ENCODE data around the gene FAM162A.
A peak's percentile ranks its signal among the peaks of the same experiment; 100 is the strongest.

The FAM162A gene

GRCh38 chr3:122406198-122406597, 22.2 kb downstream of the FAM162A start:
- H3K9me3 Mint-ChIP-seq, result no peaks in the 10 kb centered on the region
- DNase-seq, result no peak
- peaks cover 36% of the 10 kb centered on the region for H3K36me3 Mint-ChIP-seq (ENCODE audit: low read depth)
- H3K27me3 Mint-ChIP-seq (ENCODE audit: low read depth, poor library complexity), result no peaks in the 10 kb centered on the region
- TF ChIP-seq, protein P1, sequence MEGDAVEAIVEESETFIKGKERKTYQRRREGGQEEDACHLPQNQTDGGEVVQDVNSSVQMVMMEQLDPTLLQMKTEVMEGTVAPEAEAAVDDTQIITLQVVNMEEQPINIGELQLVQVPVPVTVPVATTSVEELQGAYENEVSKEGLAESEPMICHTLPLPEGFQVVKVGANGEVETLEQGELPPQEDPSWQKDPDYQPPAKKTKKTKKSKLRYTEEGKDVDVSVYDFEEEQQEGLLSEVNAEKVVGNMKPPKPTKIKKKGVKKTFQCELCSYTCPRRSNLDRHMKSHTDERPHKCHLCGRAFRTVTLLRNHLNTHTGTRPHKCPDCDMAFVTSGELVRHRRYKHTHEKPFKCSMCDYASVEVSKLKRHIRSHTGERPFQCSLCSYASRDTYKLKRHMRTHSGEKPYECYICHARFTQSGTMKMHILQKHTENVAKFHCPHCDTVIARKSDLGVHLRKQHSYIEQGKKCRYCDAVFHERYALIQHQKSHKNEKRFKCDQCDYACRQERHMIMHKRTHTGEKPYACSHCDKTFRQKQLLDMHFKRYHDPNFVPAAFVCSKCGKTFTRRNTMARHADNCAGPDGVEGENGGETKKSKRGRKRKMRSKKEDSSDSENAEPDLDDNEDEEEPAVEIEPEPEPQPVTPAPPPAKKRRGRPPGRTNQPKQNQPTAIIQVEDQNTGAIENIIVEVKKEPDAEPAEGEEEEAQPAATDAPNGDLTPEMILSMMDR (IDR thresholded peaks at IDR 0.05), result no peak
- no peaks in the 10 kb centered on the region for H3K4me1 Mint-ChIP-seq
- H3K4me3 Mint-ChIP-seq, result no peak overlapping the region
- no peak overlapping the region for H3K27ac Mint-ChIP-seq

GRCh38 chr3:122407946-122408345, 24.0 kb downstream of the FAM162A start:
- Mint-ChIP-seq H3K9me3 (no peaks in the 10 kb centered on the region), H3K4me1 (peaks cover 3% of the 10 kb centered on the region), H3K27me3 (ENCODE audit: low read depth, poor library complexity) (no peaks in the 10 kb centered on the region), H3K4me3 (no peak overlapping the region), H3K27ac (no peak overlapping the region), H3K36me3 (ENCODE audit: low read depth) (peaks cover 39% of the 10 kb centered on the region)
- TF ChIP-seq, protein P1 (IDR thresholded peaks at IDR 0.05), result no peak
- DNase-seq, result no peak

GRCh38 chr3:122409446-122409845, 25.5 kb downstream of the FAM162A start:
- peaks cover 34% of the 10 kb centered on the region for H3K36me3 Mint-ChIP-seq (ENCODE audit: low read depth)
- no peaks in the 10 kb centered on the region for H3K27me3 Mint-ChIP-seq (ENCODE audit: low read depth, poor library complexity)
- peaks cover 13% of the 10 kb centered on the region for H3K4me1 Mint-ChIP-seq
- H3K9me3 Mint-ChIP-seq, result no peaks in the 10 kb centered on the region
- TF ChIP-seq, protein P1 (IDR thresholded peaks at IDR 0.05), result no peak
- no peak overlapping the region for H3K4me3 Mint-ChIP-seq
- H3K27ac Mint-ChIP-seq, result peak overlapping the region; percentile 93
- no peak for DNase-seq

- TF ChIP-seq, protein P1 (IDR thresholded peaks at IDR 0.05), result no peak
- no peak for DNase-seq
- Mint-ChIP-seq H3K4me1 (peaks cover 19% of the 10 kb centered on the region), H3K9me3 (no peaks in the 10 kb centered on the region), H3K4me3 (no peak overlapping the region), H3K36me3 (ENCODE audit: low read depth) (peaks cover 34% of the 10 kb centered on the region), H3K27me3 (ENCODE audit: low read depth, poor library complexity) (no peaks in the 10 kb centered on the region), H3K27ac (peak overlapping the region; percentile 58)
Observed at GRCh38 chr3:122410111-122410510, 26.1 kb downstream of the FAM162A start.

DNA sequence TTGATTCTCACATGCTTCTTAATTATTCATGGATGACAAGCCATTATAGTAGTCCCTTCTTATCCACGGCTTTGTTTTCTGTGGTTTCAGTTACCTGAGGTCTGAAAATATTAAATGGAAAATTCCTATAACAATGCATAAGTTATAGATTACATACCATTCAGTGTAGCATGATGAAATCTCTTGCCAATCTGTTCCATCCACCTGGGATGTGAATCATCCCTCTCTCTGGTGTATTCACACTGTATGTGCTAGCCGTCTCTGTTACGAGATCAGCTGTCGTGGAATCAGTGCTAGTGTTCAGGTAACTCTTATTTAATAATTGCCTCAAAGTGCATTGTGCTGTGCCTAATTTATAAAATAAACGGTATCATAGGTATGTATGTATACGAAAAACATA, 26.7 kb downstream of the FAM162A start:
- peaks cover 34% of the 10 kb centered on the region for H3K36me3 Mint-ChIP-seq (ENCODE audit: low read depth)
- no peak for DNase-seq
- TF ChIP-seq, protein P1 (IDR thresholded peaks at IDR 0.05), result no peak
- peaks cover 23% of the 10 kb centered on the region for H3K4me1 Mint-ChIP-seq
- no peaks in the 10 kb centered on the region for H3K27me3 Mint-ChIP-seq (ENCODE audit: low read depth, poor library complexity)
- H3K4me3 Mint-ChIP-seq, result no peak overlapping the region
- H3K9me3 Mint-ChIP-seq, result no peaks in the 10 kb centered on the region
- H3K27ac Mint-ChIP-seq, result no peak overlapping the region

GRCh38 chr3:122414391-122414790, 30.4 kb downstream of the FAM162A start:
- no peaks in the 10 kb centered on the region for H3K27me3 Mint-ChIP-seq (ENCODE audit: low read depth, poor library complexity)
- DNase-seq, result no peak
- H3K27ac Mint-ChIP-seq, result no peak overlapping the region
- H3K36me3 Mint-ChIP-seq (ENCODE audit: low read depth), result peaks cover 10% of the 10 kb centered on the region
- TF ChIP-seq, protein P1 (IDR thresholded peaks at IDR 0.05), result no peak
- H3K4me3 Mint-ChIP-seq, result peak overlapping the region; percentile 98
- peaks cover 43% of the 10 kb centered on the region for H3K4me1 Mint-ChIP-seq
- no peaks in the 10 kb centered on the region for H3K9me3 Mint-ChIP-seq

All from nephron progenitor cell (in vitro differentiated cells).